ENCODE measurements around the gene NPM1. TPM values are rescaled to one million over a fixed set of nuclear protein-coding genes. Genes with fewer than 3 reads are reported as not detected.

The NPM1 gene
- total and polyA plus RNA-seq, 12 donors = 248 to 1,064 (median 465) TPM

DNA sequence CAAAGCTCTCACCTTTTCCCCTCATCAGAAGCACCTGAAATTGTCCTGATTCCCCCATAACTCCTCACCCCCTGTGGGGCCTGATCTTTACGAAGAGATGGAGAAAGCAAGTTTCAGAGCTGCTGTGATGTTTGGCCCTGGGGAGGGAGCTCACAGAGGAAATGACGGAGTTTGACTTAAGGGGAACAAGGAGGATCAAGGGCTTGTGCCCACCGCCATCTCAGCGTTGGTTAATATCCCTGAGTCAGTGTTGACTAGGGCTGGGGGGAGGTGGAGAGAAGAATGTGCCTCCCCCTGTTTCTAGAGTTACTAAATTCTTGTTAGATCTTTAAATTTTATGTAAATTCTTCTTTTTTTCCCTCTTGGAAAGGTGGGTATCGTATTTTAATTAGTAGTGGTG lies 59.6 kb downstream of the NPM1 start:
- peaks cover 0 to 24% (median 0%) of the 10 kb centered on the region in 7 donors for H3K27me3 ChIP-seq
- intact Hi-C loops (cut with DNase I) = no loop called here
- no peak overlapping the region for H3K27ac ChIP-seq
- DNase-seq = no peak
- no peaks in the 10 kb centered on the region for H3K9me3 ChIP-seq
- H3K4me1 ChIP-seq = peaks cover 8 to 51% (median 23%) of the 10 kb centered on the region in 9 donors
- TF ChIP-seq, protein P1, sequence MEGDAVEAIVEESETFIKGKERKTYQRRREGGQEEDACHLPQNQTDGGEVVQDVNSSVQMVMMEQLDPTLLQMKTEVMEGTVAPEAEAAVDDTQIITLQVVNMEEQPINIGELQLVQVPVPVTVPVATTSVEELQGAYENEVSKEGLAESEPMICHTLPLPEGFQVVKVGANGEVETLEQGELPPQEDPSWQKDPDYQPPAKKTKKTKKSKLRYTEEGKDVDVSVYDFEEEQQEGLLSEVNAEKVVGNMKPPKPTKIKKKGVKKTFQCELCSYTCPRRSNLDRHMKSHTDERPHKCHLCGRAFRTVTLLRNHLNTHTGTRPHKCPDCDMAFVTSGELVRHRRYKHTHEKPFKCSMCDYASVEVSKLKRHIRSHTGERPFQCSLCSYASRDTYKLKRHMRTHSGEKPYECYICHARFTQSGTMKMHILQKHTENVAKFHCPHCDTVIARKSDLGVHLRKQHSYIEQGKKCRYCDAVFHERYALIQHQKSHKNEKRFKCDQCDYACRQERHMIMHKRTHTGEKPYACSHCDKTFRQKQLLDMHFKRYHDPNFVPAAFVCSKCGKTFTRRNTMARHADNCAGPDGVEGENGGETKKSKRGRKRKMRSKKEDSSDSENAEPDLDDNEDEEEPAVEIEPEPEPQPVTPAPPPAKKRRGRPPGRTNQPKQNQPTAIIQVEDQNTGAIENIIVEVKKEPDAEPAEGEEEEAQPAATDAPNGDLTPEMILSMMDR (IDR thresholded peaks at IDR 0.05) = no peak
- no peak overlapping the region for H3K4me3 ChIP-seq
- ATAC-seq = no peak
- no peaks in the 10 kb centered on the region for H3K36me3 ChIP-seq
- WGBS, 2 donors = 90 to 94% methylated on average over 5 of the region's 5 CpGs

DNA sequence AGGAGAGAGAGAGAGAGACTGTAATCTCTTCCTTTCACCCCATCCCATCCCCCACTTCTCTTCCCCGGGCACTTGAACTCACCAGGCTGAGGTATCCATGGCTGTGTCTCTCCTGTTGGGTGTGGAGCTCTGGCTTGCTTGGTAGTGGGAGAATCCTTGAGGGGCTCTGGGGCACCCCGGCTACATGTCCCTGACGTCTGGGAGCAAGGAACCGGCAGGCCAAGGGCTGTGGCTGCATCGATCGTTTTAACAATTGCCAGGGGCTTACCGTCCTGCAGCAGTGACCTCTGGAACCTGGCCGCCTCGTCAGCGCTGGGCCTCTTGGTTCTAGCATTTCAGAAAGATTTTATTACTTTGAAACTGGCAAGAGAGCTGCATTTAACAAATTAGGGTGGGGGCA lies 61.8 kb downstream of the NPM1 start:
- no peak overlapping the region for H3K4me3 ChIP-seq
- WGBS, 2 donors = 88 to 91% methylated on average over 10 of the region's 10 CpGs
- ATAC-seq = no peak

DNA sequence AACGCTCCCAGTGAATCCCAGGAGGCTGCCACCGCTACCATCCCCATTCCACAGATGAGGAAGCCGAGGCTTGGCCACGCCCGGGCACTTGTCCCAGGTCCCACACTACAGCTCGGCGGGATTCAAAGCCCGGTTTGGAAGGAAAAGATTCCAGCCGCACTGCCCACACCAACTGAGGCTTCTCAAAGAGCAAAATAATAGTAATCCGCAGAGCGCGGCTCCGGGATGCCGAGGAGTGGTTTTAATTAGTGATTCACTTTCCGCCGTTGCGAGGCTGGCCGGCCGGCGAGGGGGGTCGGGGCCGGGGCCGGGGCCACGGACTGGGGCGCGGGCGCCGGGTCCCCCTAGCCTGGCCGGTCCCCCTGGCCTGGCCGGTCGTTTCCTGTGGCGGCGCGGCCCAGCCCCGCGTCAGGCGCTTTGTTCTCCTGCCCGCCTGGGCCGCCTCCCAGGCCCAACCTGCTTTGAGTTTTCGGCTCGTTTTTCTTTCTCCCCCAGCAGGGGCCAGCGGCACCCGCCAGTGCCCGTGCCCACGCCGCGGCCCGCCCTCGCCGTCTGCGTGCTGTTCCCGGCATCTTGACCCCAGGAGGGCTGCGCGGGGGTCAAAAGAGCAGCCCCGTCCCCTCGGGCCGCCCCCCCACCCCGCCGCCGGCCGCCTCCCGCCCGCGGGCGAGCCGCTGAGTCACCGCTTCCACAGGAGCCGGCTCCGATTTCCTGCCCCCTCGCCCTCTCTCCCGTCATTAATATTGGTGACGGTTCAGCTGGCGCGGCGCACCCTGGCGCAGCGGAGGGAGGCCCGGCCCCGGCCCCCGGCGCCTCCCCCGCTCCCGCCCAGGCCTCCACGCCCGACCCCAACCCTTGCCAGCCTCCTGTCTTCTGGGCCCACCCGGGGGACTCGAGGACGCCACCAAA lies 63.0 kb downstream of the NPM1 start:
- Histone ChIP-seq H3K27ac (peak overlapping the region; percentile 77 to 92 (median 87)), H3K4me1 (peaks cover 4 to 47% (median 14%) of the 10 kb centered on the region in 9 donors), H3K27me3 (peaks cover 0 to 26% (median 0%) of the 10 kb centered on the region in 7 donors), H3K36me3 (no peaks in the 10 kb centered on the region), H3K4me3 (peak overlapping the region in 9 of 10 donors; percentile 34 to 61 (median 47)), H3K9me3 (no peaks in the 10 kb centered on the region)
- peak; percentile 69 to 76 for DNase-seq
- TF ChIP-seq, protein P1 (IDR thresholded peaks at IDR 0.05) = no peak
- WGBS, 2 donors = 40 to 55% methylated on average over 71 to 88 of the region's 88 CpGs
- peak; percentile 45 to 82 (median 68) for ATAC-seq
- intact Hi-C loops (cut with DNase I) = no loop called here

More for the DNA sequence above, 61.8 kb downstream of the NPM1 start:
- H3K9me3 ChIP-seq = no peaks in the 10 kb centered on the region
- DNase-seq = no peak
- TF ChIP-seq, protein P1 (IDR thresholded peaks at IDR 0.05) = no peak
- H3K4me1 ChIP-seq = peaks cover 4 to 53% (median 19%) of the 10 kb centered on the region in 9 donors
- intact Hi-C loops (cut with DNase I) = no loop called here
- no peaks in the 10 kb centered on the region for H3K36me3 ChIP-seq
- peak overlapping the region in 1 of 10 donors; percentile 90 for H3K27ac ChIP-seq
- peaks cover 0 to 26% (median 0%) of the 10 kb centered on the region in 7 donors for H3K27me3 ChIP-seq

DNA sequence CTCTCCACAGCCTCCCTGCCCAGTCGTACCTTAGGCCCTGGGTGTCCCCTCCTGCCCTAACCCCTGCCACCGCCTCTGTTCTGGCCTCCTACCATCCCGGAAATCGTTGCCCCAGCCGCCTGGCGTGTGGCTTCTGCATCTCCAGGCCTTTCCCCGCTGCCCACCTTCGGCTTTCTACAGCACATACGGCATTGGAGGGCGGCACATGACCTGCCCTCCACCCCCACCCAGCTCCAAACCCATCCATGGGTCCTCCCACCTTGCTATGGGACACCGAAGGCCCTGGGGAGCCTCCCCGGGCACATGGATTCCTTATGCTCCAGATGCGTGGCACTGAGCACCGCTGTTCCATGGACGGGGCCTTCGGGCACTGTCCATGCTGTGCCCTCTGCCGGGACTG lies 63.8 kb downstream of the NPM1 start:
- WGBS, 2 donors = 84 to 85% methylated on average over 17 of the region's 17 CpGs
- no peak for DNase-seq
- H3K36me3 ChIP-seq = peaks cover 0 to 1% (median 0%) of the 10 kb centered on the region in 9 donors
- intact Hi-C loops (cut with DNase I) = no loop called here
- ATAC-seq = peak in 2 of 8 donors; percentile 2
- H3K9me3 ChIP-seq = no peaks in the 10 kb centered on the region
- H3K27me3 ChIP-seq = peaks cover 0 to 26% (median 0%) of the 10 kb centered on the region in 7 donors
- H3K4me1 ChIP-seq = peaks cover 2 to 40% (median 7%) of the 10 kb centered on the region in 9 donors
- H3K4me3 ChIP-seq = peak overlapping the region in 8 of 10 donors; percentile 39 to 61 (median 48)
- TF ChIP-seq, protein P1 (IDR thresholded peaks at IDR 0.05) = no peak
- H3K27ac ChIP-seq = peak overlapping the region in 9 of 10 donors; percentile 51 to 92 (median 88)

Data from heart right ventricle (tissue), 16 donors.